Ovary (tissue), 3 donors: ENCODE data around the gene SLC25A3.
"Not testable (repeated sequence)": the region's sequence is repeated elsewhere in the genome, so short reads cannot be mapped to it uniquely, and the experiment has no call there.

ENCODE experiments used
- EP300 ChIP-seq: sonication (generic); formaldehyde crosslinking; IDR thresholded peaks from one replicate; pipeline ENCODE4 v1.6.1; 2017; ENCODE audit warnings: antibody characterized with exemption
- POLR2A ChIP-seq: fragments of 450-650 bp; IDR thresholded peaks from one replicate; pipeline ENCODE4 v1.6.1; 2017; ENCODE audit warnings: antibody characterized with exemption, mild to moderate bottlenecking, moderate library complexity
- TF ChIP-seq, protein P1 (sequence below), 3 donors: fragments of 450-650 bp in 2 of 3; fragments of 200-600 bp in 1 of 3; IDR thresholded peaks; one replicate each; pipeline versions ENCODE4 v1.5.1 to v1.8.0; 2016 to 2022; ENCODE audit warnings: antibody characterized with exemption in 3 of 3, mild to moderate bottlenecking in 1 of 3
- donor health status: DM: no; HTN: no; CAD: no.

GRCh38 chr12:98642801-98643200 lies 49.3 kb downstream of the SLC25A3 start:
- TF ChIP-seq POLR2A, EP300: not testable (repeated sequence)
- TF ChIP-seq, protein P1, sequence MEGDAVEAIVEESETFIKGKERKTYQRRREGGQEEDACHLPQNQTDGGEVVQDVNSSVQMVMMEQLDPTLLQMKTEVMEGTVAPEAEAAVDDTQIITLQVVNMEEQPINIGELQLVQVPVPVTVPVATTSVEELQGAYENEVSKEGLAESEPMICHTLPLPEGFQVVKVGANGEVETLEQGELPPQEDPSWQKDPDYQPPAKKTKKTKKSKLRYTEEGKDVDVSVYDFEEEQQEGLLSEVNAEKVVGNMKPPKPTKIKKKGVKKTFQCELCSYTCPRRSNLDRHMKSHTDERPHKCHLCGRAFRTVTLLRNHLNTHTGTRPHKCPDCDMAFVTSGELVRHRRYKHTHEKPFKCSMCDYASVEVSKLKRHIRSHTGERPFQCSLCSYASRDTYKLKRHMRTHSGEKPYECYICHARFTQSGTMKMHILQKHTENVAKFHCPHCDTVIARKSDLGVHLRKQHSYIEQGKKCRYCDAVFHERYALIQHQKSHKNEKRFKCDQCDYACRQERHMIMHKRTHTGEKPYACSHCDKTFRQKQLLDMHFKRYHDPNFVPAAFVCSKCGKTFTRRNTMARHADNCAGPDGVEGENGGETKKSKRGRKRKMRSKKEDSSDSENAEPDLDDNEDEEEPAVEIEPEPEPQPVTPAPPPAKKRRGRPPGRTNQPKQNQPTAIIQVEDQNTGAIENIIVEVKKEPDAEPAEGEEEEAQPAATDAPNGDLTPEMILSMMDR (IDR thresholded peaks at IDR 0.05), result not testable (repeated sequence)
